Right ventricle myocardium superior (tissue), 1 donor: ENCODE data around the gene CHD9. TPM values are rescaled to one million over a fixed set of nuclear protein-coding genes. Genes with fewer than 3 reads are reported as not detected.
A peak's percentile ranks its signal among the peaks of the same experiment; 100 is the strongest.

ENCODE experiments used
- ATAC-seq: fragments of 200-7000 bp; cut with Tn5 transposase; one replicate; pipeline ENCODE4 v1.9.1; 2020; ENCODE audit warnings: mild to moderate bottlenecking; ENCODE audit not compliant: poor library complexity
- DNase-seq: peaks from one replicate; pipeline ENCODE4 v3.0.0-alpha.2; 2020
- intact Hi-C: fragments of 100-400 bp; cut with DNase I; formaldehyde crosslinking; loops from one replicate; pipeline ENCODE4 v1.11.2; 2022
- total RNA-seq: library from RNA; stranded (reverse); fragmentation: NEBNext Ultra II Directional; extraction: Animal tissue kit (Norgen Biotek cat#: 25700); gene quantifications from one replicate; pipeline ENCODE4 v1.2.1, GENCODE V29; 2021
- donor health status: DM: no; HTN: yes; CAD: no; lungs with severe emphysema.

Gene CHD9
- total RNA-seq, 1 donor from 2014 or later, result 39.5 TPM

GRCh38 chr16:53357955-53358354, 303.2 kb downstream of the CHD9 start:
- intact Hi-C loops, result no loop called here
- ATAC-seq, result no peak
- no peak for DNase-seq

GRCh38 chr16:53358884-53359283, 304.1 kb downstream of the CHD9 start:
- DNase-seq (no peak), ATAC-seq (no peak)
- intact Hi-C loops, result no loop called here

- no peak for ATAC-seq
- intact Hi-C loops, result no loop called here
- DNase-seq, result no peak
Observed at GRCh38 chr16:53369921-53370320, 315.1 kb downstream of the CHD9 start.

GRCh38 chr16:53370827-53371226, 316.0 kb downstream of the CHD9 start:
- ATAC-seq, result no peak
- DNase-seq, result no peak
- intact Hi-C loops, result no loop called here

GRCh38 chr16:53372992-53373871, 318.4 kb downstream of the CHD9 start:
- ATAC-seq (peak; percentile 73), DNase-seq (peak; percentile 61)

GRCh38 chr16:53374800-53375199, 320.0 kb downstream of the CHD9 start:
- intact Hi-C loops, result no loop called here
- DNase-seq, result no peak
- no peak for ATAC-seq

More at GRCh38 chr16:53372992-53373871, 318.4 kb downstream of the CHD9 start:
- intact Hi-C loops, result no loop called here

- no peak for ATAC-seq
- intact Hi-C loops, result no loop called here
- no peak for DNase-seq
Observed at GRCh38 chr16:53378138-53378537, 323.3 kb downstream of the CHD9 start.

Other genes starting within 250 kb of the CHD9 start
- gene CHD9NB, start 2.1 kb upstream of the CHD9 start, total RNA-seq, result 0.86 TPM